Activated CD4-positive, alpha-beta T cell treated with anti-CD3 and anti-CD28 coated beads for 36 hours (primary cell): Measurements from ENCODE around the gene PROSER2. TPM values are rescaled to one million over a fixed set of nuclear protein-coding genes. Genes with fewer than 3 reads are reported as not detected.
"Not testable (repeated sequence)": the region's sequence is repeated elsewhere in the genome, so short reads cannot be mapped to it uniquely, and the experiment has no call there.

ENCODE experiments used
- ATAC-seq: fragments of 200-7000 bp; cut with Tn5 transposase; one replicate; pipeline ENCODE4 v1.10.0; 2021; ENCODE audit warnings: mild to moderate bottlenecking, moderate library complexity
- CTCF ChIA-PET: fragments of 350-600 bp; sonication (Branson Sonifier 250); formaldehyde crosslinking; loops from one replicate; lab custom pipeline; 2021; ENCODE audit warnings: antibody characterized with exemption; lab: Charles Lee
- POLR2A ChIA-PET: fragments of 350-600 bp; sonication (Branson Sonifier 250); formaldehyde crosslinking; loops from one replicate; lab custom pipeline; 2021; ENCODE audit warnings: antibody characterized with exemption, inconsistent platforms; lab: Charles Lee
- DNase-seq: peaks from one replicate; pipeline ENCODE4 v3.0.0-alpha.2; 2020
- H3K27ac Mint-ChIP-seq: one replicate; pipeline ENCODE4 v1.8.0; 2021; ENCODE audit warnings: mixed read lengths
- H3K27me3 Mint-ChIP-seq: one replicate; pipeline ENCODE4 v1.8.0; 2021; ENCODE audit warnings: mixed read lengths
- H3K36me3 Mint-ChIP-seq: one replicate; pipeline ENCODE4 v1.8.0; 2021; ENCODE audit warnings: low read depth, mixed read lengths
- H3K4me1 Mint-ChIP-seq: one replicate; pipeline ENCODE4 v1.8.0; 2021; ENCODE audit warnings: mixed read lengths
- H3K4me3 Mint-ChIP-seq: one replicate; pipeline ENCODE4 v1.8.0; 2021; ENCODE audit warnings: mild to moderate bottlenecking, moderate library complexity, mixed read lengths
- H3K9me3 Mint-ChIP-seq: one replicate; pipeline ENCODE4 v1.8.0; 2021; ENCODE audit warnings: low read depth, mixed read lengths
- intact Hi-C, 2 experiments: fragments of 100-400 bp; cut with DNase I in 1 of 2; cut with micrococcal nuclease in 1 of 2; formaldehyde crosslinking; loops; one replicate each; pipeline versions ENCODE4 v1.14.2 to v1.15.1; 2022 to 2024; cut with DNase I, micrococcal nuclease
- total RNA-seq, 2 experiments: library from RNA; stranded (reverse); gene quantifications; one replicate each; pipeline ENCODE4 v1.2.3, GENCODE V29; 2021

Gene PROSER2
- total RNA-seq, 2 experiments from 2014 or later = 0.78 to 0.88 TPM

DNA sequence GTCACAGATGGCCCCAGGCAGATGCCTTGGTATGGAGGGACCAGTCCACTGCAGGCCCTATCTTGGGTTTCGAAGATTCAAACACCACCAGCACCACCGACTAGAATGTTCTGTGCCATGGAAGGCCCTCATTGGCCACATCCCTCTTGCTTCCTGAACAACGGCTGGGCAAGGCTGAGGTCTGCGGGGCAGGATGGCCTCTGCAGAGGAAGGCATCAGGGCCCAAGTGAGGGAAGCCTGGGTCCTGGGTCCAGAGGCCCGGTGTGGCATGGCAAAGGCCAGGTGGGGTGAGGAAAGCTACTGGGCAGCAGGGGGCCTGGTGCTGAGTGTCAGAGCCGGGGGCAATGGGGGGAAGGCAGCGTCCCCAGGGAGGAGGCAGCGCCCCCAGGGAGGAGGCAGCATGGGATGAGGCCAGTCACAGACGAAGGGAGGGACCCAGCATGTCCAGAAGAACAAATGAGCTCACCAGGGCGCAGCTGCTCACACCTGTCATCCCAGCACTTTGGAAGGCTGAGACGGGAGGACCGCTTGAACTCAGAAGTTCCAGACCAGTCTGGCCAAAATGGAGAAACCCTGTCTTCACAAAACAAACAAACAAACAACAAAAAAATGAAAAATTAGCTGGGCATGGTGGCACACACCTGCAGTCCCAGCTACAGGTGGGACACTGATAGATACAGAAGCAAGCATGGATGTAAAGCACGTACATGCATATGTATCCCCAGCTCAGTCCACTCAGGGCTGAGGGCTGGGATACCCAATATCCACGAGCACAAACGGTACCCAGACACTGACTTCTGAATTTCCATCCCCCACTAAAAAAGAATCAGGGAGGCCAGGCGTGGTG lies 64.4 kb downstream of the PROSER2 start:
- Mint-ChIP-seq H3K4me3 (no peak overlapping the region), H3K9me3 (no peaks in the 10 kb centered on the region), H3K27me3 (no peaks in the 10 kb centered on the region), H3K36me3 (no peaks in the 10 kb centered on the region), H3K4me1 (no peaks in the 10 kb centered on the region), H3K27ac (no peak overlapping the region)
- no peak for DNase-seq
- no peak for ATAC-seq
- intact Hi-C loops = no loop called here
- ChIA-PET CTCF (no interaction called here), POLR2A (no interaction called here)

DNA sequence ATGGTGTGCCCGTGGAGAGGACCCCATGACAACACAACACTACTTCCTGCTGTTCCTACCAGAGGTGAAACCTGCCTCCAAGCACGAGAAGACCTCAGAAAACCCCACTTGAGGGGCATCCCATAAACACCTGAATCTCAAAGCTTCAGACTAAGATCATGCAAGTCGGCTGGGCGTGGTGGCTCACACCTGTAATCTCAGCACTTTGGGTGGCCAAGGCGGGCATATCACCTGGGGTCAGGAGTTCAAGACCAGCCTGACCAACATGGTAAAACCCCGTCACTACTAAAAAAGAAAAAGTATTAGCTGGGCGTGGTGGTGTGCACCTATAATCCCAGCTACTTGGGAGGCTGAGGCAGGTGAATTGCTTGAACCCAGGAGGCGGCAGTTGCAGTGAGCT lies 66.1 kb downstream of the PROSER2 start:
- DNase-seq, H3K27ac Mint-ChIP-seq, H3K9me3 Mint-ChIP-seq, intact Hi-C loops, H3K27me3 Mint-ChIP-seq, H3K4me3 Mint-ChIP-seq, POLR2A ChIA-PET, H3K4me1 Mint-ChIP-seq, ATAC-seq, H3K36me3 Mint-ChIP-seq, CTCF ChIA-PET: not testable (repeated sequence)

DNA sequence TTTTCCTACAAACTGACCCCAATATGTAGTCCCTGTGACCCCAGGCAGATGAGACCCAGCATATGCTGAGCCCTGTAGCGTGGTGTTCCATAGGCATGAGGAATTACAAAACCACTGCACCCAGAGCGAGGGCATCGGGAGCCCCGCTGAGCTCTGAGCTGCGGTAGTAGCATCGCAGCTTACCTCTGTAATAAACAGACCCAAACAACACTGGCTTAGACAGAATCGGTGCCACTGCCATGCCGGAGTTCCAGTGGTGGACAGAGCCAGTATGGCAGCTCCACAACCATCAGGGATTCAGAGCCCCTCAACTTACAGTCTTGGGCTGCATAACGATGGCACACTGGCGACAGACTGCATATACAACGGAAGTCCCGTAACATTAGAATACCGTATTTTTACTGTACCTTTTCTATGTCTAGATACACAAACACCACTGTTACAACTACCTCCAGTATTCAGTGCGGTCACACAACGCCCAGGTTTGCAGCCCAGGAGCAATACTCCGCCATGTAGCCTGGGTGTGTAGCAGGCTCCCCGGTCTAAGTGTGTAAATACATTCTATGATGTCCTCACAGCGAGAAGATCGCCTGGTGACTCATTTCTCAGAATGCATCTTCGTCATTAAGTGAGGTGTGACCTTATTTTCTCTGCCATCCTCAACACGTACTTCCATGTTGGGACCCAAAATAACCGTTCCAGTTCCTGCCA lies 68.8 kb downstream of the PROSER2 start:
- Mint-ChIP-seq H3K4me1 (no peaks in the 10 kb centered on the region), H3K27ac (no peak overlapping the region), H3K27me3 (no peaks in the 10 kb centered on the region), H3K4me3 (no peak overlapping the region), H3K36me3 (no peaks in the 10 kb centered on the region), H3K9me3 (no peaks in the 10 kb centered on the region)
- ChIA-PET CTCF (no interaction called here), POLR2A (no interaction called here)
- intact Hi-C loops = no loop called here
- ATAC-seq (no peak), DNase-seq (no peak)

DNA sequence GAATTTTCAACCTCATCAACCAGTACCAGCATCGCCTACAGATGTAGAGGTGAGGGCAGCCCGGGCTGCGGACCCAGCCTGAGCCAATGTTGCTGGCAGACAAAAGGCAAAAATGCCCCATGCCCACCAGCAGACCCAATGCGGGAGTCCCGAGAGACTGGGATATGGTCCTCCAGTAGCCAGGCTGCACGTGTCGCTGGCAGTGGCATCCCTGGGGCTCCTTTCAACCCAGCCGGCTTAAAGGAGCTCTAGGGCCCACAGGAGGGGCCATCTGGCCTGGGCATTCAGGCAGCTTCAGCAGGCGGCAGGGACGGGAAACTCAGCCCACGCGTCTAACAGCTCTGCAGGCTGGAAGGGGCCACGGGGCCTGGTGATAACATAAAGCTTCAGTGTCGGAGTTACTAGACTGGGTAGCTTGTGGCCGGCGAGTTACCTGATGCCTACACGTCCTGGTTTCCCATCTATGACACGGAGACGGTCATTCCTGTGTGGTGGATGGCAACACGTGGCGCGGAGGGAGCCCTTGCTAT lies 70.7 kb downstream of the PROSER2 start:
- Mint-ChIP-seq H3K9me3 (no peaks in the 10 kb centered on the region), H3K4me3 (no peak overlapping the region), H3K4me1 (no peaks in the 10 kb centered on the region), H3K27me3 (no peaks in the 10 kb centered on the region), H3K36me3 (no peaks in the 10 kb centered on the region), H3K27ac (no peak overlapping the region)
- DNase-seq = no peak
- intact Hi-C loops = no loop called here
- ChIA-PET CTCF (interaction anchor here (0.6 kb wide), 1 partner anchor 223 kb away, joined by 3 read pairs; no protein-coding TSS in a partner anchor), POLR2A (no interaction called here)
- ATAC-seq = no peak

DNA sequence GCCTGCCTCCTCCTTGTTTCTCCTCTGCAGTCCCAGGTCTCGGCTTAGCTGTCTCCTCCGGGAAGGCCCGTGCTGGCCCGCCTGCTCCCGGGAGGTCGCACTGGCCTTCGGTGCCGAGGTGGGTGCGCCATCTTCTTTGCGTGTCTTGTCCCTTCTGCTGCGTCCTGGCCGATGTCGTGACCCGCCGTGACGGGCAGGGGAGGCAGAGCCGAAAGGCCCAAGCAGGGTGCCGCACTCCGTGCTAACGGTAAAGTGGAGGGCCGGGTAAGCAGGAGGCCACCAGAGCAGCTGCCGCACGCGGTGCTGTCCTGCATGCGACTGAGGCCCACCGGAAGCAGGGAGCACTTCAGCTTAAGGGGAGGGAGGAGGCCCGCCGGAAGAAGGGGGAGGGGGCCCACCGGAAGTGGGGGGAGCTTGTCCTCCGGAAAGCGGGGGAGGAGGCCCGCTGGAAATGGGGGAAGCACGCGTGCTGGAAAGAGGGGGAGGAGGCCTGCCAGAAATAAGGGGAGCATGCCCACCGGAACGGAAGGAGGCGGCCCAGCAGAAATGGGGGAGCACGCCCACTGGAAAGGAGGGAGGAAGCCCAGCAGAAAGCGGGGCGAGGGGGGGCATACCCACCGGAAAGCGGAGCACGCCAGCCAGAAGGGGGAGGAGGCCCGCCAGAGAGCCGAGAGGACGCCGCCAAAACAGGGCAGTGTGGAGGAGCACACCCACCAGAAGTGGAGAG lies 71.4 kb downstream of the PROSER2 start:
- no peaks in the 10 kb centered on the region for H3K4me1 Mint-ChIP-seq
- ChIA-PET CTCF (no interaction called here), POLR2A (no interaction called here)
- H3K9me3 Mint-ChIP-seq = no peaks in the 10 kb centered on the region
- no peaks in the 10 kb centered on the region for H3K36me3 Mint-ChIP-seq
- no peak for ATAC-seq
- intact Hi-C loops = no loop called here
- no peaks in the 10 kb centered on the region for H3K27me3 Mint-ChIP-seq
- no peak overlapping the region for H3K4me3 Mint-ChIP-seq
- H3K27ac Mint-ChIP-seq = no peak overlapping the region
- DNase-seq = no peak

DNA sequence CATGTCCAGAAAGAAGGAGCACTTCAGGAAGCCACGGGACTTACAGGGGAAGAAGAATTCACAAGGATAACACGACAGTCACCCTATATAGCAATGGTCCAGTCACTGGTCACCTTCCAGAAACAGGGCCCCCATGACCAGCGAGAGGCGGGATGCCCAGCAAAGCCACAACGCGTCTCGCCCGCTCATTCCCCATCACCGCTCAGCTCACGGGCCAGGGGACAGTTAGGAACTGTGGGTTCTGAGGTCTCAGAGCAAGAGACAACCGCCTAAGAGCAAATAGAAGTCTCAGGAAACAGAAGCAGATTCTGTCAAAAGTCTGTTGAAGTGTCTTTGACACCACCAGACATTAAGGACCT lies 71.9 kb downstream of the PROSER2 start:
- CTCF ChIA-PET = no interaction called here

DNA sequence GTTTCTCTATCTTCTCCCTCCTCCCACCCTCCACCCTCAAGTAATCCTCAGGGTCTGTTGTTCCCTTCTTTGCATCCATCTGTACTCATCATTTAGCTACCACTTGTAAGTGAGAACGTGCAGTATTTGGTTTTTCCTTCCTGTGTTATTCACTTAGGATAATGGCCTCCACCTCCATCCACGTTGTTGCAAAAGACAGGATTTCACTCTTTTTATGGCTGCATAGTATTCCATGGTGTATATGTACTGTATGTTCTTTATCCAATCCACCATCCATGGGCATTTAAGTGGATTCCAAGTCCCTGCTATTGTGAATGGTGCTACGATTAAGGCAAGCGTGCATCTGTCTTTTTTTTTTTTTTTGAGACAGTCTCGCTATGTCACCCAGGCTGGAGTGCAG lies 72.4 kb downstream of the PROSER2 start:
- no peaks in the 10 kb centered on the region for H3K36me3 Mint-ChIP-seq
- CTCF ChIA-PET = no interaction called here
- H3K9me3 Mint-ChIP-seq = no peaks in the 10 kb centered on the region
- no peak for DNase-seq
- POLR2A ChIA-PET = no interaction called here
- no peak for ATAC-seq
- no peaks in the 10 kb centered on the region for H3K27me3 Mint-ChIP-seq
- H3K4me1 Mint-ChIP-seq = no peaks in the 10 kb centered on the region
- H3K4me3 Mint-ChIP-seq = no peak overlapping the region
- H3K27ac Mint-ChIP-seq = no peak overlapping the region
- intact Hi-C loops = no loop called here

More for the DNA sequence above, 71.9 kb downstream of the PROSER2 start:
- Mint-ChIP-seq H3K4me3 (no peak overlapping the region), H3K27ac (no peak overlapping the region), H3K27me3 (no peaks in the 10 kb centered on the region), H3K4me1 (no peaks in the 10 kb centered on the region), H3K36me3 (no peaks in the 10 kb centered on the region), H3K9me3 (no peaks in the 10 kb centered on the region)
- ATAC-seq (no peak), DNase-seq (no peak)
- POLR2A ChIA-PET = no interaction called here
- intact Hi-C loops = no loop called here

DNA sequence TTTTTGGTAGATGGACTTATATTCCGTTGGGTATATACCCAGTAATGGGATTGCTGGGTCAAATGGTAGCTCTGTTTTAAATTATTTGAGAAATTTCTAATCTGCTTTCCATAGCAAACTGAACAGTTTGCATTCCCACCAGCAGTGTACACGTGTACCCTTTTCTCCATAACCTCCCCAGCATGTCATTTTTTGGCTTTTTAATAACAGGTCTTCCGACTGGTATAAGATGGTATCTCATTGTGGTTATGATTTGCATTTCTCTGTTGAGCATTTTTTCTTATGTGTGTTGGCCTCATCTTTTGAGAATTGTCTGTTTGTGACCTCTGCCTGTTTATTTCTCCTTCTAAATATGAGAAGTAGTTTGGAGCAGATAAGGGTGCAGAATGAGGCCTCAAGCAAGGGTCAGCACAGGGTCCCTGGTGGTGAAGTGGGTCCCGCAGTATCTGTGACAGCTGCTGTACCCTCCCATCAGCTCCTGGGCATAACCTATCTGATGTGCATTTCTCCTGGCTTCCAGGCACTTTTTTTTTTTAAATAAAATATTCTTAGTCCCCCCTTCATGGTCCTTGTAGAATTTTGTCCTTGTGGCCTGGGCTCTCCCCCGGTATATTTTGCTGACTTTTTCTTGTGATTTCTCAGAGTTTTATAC lies 73.5 kb downstream of the PROSER2 start:
- intact Hi-C loops = no loop called here
- Mint-ChIP-seq H3K4me1 (no peaks in the 10 kb centered on the region), H3K27me3 (no peaks in the 10 kb centered on the region), H3K27ac (no peak overlapping the region), H3K36me3 (no peaks in the 10 kb centered on the region), H3K4me3 (no peak overlapping the region), H3K9me3 (no peaks in the 10 kb centered on the region)
- ChIA-PET POLR2A (no interaction called here), CTCF (no interaction called here)
- no peak for DNase-seq
- no peak for ATAC-seq

DNA sequence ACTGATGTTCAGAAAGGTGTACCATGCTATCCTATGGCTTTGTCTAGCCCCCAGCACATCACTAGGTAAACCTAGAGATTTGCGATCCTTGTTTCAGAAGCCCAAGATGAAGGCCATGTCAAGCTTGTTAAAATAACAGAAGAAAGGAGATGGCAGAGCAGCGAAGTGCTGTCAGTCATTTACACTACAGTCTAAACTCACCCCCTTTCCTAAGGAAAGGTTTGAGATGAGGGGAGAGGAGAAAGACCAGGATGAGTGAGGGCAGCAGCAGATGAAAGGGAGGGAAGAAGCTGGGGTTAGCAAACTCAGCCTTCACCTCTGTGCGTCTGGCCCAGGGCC lies 74.8 kb downstream of the PROSER2 start:
- no peaks in the 10 kb centered on the region for H3K4me1 Mint-ChIP-seq
- intact Hi-C loops = no loop called here
- CTCF ChIA-PET = interaction anchor here (0.6 kb wide), 1 partner anchor 822 kb away, joined by 3 read pairs; no protein-coding TSS in a partner anchor

DNA sequence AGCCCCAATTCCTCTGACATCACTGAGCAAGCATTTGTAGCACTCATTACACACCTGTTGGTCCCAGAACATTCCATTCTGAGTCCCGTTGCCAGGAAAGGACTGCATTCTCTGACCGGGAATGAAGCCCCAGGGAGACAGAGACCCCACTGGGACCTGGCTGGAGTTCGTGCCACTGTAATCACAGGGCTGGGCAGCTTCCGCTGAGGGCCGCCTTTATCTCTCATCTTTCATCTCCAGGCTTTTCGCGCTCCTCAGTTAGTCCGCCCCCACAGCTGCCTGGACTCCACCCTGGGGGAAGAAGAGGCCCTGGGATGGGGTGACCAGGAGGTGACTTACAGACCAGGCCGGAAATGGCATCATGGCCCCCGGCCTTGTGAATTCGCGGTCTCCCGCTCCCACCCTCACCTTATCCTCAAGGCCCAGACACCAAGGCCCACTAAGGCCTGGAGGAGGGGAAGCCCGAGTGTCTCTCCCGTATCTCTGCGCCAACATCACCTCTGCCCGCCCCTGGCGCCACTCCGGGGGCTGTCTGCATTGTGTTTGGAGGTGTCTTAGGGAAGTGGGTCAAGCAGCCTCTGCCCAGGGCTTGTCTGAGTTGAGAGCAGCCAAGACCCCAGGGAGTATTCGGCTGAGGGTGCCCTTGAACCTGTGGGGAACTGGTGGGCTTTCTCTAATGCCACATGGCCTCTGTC lies 75.4 kb downstream of the PROSER2 start:
- intact Hi-C loops = no loop called here
- H3K4me1 Mint-ChIP-seq = no peaks in the 10 kb centered on the region
- H3K9me3 Mint-ChIP-seq = no peaks in the 10 kb centered on the region
- H3K27me3 Mint-ChIP-seq = no peaks in the 10 kb centered on the region
- DNase-seq = no peak
- POLR2A ChIA-PET = interaction anchor here (0.6 kb wide), 1 partner anchor 54 kb away, joined by 3 read pairs; no protein-coding TSS in a partner anchor
- no peak overlapping the region for H3K27ac Mint-ChIP-seq
- no peaks in the 10 kb centered on the region for H3K36me3 Mint-ChIP-seq
- H3K4me3 Mint-ChIP-seq = no peak overlapping the region
- CTCF ChIA-PET = interaction anchor here (0.6 kb wide), 1 partner anchor 821 kb away, joined by 3 read pairs; no protein-coding TSS in a partner anchor
- no peak for ATAC-seq

More for the DNA sequence above, 74.8 kb downstream of the PROSER2 start:
- H3K4me3 Mint-ChIP-seq = no peak overlapping the region
- POLR2A ChIA-PET = interaction anchor here (0.6 kb wide), 1 partner anchor 54 kb away, joined by 3 read pairs; no protein-coding TSS in a partner anchor
- H3K36me3 Mint-ChIP-seq = no peaks in the 10 kb centered on the region
- no peaks in the 10 kb centered on the region for H3K9me3 Mint-ChIP-seq
- H3K27me3 Mint-ChIP-seq = no peaks in the 10 kb centered on the region
- H3K27ac Mint-ChIP-seq = no peak overlapping the region
- ATAC-seq (no peak), DNase-seq (no peak)
